Stimulated activated CD4-positive, alpha-beta T cell treated with anti-CD3 and anti-CD28 coated beads, Interleukin-12 subunit alpha, Interleukin-12 subunit beta, amount 100 ng/mL, for 48 hours (primary cell): ENCODE measurements around the gene MUC2.
"Not testable (repeated sequence)": the region's sequence is repeated elsewhere in the genome, so short reads cannot be mapped to it uniquely, and the experiment has no call there.

Source experiments
- DNase-seq, 3 donors: peaks; one replicate each; pipeline ENCODE4 v3.0.0-alpha.2; 2020; ENCODE audit warnings: low read depth in 2 of 3, low spot score in 1 of 3

MUC2 gene

GRCh38 chr11:1103401-1104360, 29.0 kb downstream of the MUC2 start:
- no peak for DNase-seq

DNA sequence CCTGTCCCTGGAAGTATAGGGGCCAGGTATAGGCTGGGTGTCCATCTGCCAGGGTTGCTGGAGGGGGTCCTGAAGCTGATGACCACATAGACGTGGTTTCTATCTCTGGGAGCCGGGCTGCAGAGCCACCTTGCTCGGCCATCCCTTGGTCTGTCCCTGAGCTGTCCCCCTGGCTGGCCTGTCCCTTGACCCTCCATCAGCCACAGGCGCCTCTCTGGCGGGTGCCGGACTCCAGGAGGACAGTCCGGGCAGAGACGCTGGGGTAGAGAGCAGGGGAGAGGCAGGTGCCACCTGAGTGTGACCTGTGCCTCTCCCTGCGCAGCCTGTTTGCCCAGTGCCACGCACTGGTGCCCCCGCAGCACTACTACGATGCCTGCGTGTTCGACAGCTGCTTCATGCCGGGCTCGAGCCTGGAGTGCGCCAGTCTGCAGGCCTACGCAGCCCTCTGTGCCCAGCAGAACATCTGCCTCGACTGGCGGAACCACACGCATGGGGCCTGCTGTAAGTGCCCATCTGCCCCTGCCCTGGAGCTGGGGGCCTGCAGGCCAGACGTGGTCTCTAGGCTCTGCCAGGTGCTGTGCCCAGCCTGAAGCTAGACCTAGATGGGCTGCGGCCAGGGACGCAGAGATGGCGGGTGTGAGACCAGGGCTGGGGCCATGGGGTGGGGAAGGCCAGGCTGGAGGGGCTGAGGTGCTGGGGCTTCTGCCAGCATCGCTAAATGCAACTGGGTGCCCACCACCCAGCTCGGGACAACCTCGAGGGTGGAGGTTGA, 29.9 kb downstream of the MUC2 start:
- DNase-seq = no peak

DNA sequence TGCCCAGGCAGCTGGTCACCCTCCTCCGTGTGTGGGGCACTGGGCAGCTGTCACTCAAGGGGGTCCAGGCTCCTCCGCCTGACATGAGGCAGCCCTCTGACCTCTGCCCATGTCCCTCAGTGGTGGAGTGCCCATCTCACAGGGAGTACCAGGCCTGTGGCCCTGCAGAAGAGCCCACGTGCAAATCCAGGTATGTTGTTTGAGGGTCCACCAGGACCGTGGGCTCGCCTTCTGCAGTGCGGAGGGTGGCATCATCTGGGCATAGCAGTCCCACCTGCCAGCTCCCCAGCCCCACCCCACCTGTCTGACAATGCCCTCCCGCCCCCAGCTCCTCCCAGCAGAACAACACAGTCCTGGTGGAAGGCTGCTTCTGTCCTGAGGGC, 30.5 kb downstream of the MUC2 start:
- DNase-seq = no peak

DNA sequence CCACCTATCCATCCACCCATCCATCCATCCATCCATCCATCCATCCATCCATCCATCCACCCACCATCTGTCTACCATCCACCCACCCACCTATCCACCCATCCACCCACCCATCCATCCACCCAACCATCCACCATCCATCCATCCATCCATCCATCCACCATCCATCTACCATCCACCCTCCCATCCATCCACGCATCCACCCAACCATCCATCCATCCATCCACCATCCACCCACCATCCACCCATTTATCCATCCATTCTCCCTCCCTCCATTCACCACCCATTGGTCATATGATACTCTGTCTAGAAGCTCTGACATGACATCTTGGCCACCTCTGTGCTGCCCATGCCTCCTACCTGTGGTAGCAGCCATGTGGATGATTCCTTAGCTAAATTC, 31.7 kb downstream of the MUC2 start:
- no peak for DNase-seq

GRCh38 chr11:1107316-1108245, 32.9 kb downstream of the MUC2 start:
- DNase-seq = no peak

DNA sequence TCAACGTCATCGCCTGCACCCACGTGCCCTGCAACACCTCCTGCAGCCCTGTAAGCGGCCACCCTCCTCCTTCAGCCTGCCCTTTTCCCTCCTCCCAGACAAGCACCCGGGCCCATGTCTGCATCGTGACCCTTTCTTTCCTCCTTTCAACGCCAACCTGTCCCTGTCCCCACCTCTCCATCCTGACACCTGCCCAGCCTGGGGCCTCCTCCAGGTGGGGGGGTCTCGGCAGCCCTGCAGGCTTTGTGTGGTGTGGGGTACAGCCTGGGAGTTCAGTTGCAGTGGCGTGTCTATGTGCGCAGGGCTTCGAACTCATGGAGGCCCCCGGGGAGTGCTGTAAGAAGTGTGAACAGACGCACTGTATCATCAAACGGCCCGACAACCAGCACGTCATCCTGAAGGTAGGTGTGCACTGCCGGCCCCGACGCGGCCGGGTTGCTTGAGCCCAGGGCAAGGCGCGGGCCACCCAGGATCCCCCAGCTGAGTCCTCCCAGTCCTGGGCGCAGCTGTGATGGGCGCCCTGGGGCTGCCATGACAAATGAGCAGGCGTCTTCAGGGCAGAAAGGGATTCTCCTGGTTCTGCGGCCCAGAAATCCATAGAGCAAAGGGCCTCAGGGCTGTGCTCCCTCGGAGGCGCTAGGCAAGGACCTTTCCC, 33.7 kb downstream of the MUC2 start:
- DNase-seq = no peak

- no peak for DNase-seq
Measured at GRCh38 chr11:1109101-1109917, 34.6 kb downstream of the MUC2 start.

DNA sequence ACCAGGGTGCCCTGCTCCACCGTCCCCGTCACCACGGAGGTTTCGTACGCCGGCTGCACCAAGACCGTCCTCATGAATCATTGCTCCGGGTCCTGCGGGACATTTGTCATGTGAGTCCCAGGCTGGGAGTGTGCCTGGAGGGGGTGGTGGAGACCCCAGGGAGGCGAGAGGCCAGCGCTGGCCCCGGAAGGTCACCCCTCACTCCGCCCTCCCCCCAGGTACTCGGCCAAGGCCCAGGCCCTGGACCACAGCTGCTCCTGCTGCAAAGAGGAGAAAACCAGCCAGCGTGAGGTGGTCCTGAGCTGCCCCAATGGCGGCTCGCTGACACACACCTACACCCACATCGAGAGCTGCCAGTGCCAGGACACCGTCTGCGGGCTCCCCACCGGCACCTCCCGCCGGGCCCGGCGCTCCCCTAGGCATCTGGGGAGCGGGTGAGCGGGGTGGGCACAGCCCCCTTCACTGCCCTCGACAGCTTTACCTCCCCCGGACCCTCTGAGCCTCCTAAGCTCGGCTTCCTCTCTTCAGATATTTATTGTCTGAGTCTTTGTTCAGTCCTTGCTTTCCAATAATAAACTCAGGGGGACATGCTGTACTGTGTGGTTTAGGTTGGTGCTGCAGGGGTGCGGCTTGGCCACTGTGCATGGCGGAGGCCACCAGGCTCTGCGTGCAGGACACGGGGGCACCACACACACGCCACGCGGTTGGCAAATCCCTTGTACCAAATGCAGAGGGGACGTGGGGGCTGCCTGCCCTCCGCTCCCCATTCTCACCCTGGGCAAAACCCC, 35.4 kb downstream of the MUC2 start:
- DNase-seq = no peak

GRCh38 chr11:1111545-1112212, 37.0 kb downstream of the MUC2 start:
- no peak for DNase-seq

GRCh38 chr11:1112351-1113191, 37.9 kb downstream of the MUC2 start:
- no peak for DNase-seq

DNA sequence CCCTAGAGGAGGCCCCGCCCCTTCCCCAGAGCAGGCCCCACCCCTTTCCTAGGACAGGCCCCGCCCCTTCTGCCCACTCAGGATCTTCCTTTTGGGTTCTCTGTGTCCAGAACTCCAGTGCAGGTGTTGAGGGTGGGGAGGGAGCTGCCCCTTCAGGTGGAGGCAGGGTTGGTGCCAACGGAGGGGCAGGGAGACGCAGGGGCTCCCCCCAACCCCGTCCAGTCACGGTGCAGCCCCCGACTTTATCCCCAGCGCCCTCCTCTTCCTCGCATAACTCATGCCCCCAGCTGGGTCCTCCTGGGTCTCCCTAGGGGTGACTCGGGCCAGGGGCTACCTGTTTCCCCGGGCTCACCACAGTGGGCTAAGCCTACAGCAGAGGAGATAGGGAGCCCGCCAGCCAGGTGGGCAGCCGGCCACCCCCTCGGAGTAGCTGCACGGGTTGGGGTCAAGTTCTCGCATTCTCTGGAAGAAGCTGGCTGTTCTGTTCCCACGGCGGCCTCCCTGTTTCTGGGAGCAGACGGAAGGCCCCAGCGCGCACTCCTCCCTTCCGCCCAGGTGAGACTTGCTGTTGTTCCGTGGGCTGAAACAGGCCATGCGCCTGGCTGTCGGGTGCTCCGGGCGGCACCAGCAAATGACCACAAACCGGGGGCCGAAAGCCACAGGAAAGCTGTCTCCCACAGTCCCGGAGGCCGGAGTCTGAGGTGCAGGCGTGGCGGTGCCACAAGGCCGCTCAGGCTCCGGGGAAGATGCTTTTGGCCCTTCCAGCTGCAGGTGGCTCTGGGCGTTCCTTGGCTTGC, 38.9 kb downstream of the MUC2 start:
- no peak for DNase-seq

DNA sequence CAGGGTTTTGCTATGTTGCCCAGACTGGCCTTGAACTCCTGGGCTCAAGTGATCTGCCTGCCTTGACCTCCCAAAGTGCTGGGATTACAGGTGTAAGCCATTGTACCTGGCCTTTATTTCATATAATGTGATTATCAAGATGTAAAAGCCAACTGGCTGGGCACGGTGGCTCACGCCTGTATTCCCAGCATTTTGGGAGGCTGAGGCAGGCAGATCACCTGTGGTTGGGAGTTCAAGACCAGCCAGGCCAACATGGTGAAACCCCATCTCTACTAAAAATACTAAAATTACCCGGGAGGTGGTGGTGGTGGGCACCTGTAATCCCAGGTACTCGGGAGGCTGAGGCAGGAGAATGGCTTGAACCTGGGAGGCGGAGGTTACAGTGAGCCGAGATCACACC, 40.6 kb downstream of the MUC2 start:
- DNase-seq = not testable (repeated sequence)

GRCh38 chr11:1116104-1116503, 41.4 kb downstream of the MUC2 start:
- DNase-seq = no peak

DNA sequence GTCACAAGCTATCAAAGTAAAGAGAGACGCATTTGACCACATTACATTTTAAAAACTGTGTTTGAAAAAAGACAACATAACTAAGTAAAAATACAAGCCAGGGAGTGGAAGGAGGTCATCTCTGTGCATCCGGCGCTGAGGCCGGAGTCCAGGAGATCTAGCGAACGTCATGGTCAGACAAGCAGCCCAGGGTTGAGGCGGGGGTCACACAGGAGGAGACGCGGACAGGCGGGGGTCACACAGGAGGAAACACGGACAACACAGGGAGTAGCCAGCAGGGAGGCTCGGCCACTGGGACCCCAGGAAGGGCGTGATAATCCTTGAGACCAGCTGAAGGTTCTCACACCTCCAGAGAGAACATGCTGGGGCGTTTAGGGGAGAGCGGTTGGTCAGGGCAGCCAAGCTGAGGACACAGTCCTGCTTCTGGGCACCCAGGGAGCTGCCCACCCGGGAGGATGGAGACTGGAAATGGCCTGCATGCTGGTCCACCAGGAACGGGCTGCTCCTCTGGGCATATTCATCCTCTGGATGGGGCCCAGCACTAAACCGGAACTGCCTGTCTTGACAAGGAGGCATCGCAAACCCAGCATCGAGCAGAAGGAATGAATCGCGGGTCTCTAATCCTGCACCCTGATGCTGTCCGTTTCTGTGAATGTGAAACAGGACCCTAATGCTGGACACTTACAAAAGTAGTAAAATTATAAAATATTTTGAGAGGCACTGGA, 42.2 kb downstream of the MUC2 start:
- no peak for DNase-seq

- DNase-seq = no peak
Measured at GRCh38 chr11:1117992-1118391, 43.3 kb downstream of the MUC2 start.
